ENCODE data around the gene SELENOO.

DNA sequence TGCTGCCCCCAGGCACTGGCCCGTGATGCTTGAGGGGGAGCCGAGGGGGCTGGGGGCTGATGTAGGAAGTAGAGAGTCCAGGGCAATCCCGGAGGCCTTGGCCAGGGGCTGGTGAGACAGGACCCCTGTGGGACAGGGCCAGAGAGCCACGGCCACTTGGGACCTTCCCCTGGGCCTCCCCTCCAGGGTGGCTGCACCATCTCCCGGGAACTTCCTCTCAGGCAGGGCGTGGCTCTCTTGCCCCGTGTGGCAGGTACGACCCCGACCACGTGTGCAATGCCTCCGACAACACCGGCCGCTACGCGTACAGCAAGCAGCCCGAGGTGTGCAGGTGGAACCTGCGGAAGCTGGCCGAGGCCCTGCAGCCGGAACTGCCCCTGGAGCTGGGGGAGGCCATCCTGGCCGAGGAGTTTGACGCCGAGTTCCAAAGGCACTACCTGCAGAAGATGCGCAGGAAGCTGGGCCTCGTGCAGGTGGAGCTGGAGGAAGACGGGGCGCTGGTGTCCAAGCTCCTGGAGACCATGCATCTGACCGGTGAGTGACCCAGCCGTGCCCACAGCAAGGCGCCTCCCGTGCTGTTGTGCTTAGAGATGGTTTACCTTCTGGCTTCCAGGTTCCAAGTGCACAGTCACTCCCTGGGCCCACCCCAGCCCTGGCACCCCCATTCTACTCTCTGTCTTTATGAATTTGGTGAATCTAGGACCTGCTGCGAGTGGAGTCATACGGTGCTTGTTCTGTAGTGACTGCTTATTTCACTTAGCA is 9.7 kb downstream of the SELENOO start:
- TF ChIP-seq, protein P1, sequence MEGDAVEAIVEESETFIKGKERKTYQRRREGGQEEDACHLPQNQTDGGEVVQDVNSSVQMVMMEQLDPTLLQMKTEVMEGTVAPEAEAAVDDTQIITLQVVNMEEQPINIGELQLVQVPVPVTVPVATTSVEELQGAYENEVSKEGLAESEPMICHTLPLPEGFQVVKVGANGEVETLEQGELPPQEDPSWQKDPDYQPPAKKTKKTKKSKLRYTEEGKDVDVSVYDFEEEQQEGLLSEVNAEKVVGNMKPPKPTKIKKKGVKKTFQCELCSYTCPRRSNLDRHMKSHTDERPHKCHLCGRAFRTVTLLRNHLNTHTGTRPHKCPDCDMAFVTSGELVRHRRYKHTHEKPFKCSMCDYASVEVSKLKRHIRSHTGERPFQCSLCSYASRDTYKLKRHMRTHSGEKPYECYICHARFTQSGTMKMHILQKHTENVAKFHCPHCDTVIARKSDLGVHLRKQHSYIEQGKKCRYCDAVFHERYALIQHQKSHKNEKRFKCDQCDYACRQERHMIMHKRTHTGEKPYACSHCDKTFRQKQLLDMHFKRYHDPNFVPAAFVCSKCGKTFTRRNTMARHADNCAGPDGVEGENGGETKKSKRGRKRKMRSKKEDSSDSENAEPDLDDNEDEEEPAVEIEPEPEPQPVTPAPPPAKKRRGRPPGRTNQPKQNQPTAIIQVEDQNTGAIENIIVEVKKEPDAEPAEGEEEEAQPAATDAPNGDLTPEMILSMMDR (IDR thresholded peaks at IDR 0.05) = no peak
- TF ChIP-seq EZH2 (IDR thresholded peaks at IDR 0.05; ENCODE audit: borderline replicate concordance, insufficient read depth, low read depth, low read length, poor library complexity, severe bottlenecking) = no peak
